NCI-H345 treated with DMSO at 0.1 percent for 48 hours (cell line): Measurements from ENCODE around the gene MLXIPL.
A peak's percentile ranks its signal among the peaks of the same experiment; 100 is the strongest.
"Not testable (repeated sequence)": the region's sequence is repeated elsewhere in the genome, so short reads cannot be mapped to it uniquely, and the experiment has no call there.

Experiments used
- DNase-seq: peaks from one replicate; lab custom pipeline; 2025; ENCODE audit not compliant: unreplicated experiment; lab: John Stamatoyannopoulos, UW

MLXIPL gene

GRCh38 chr7:73614937-73615336, 9.4 kb downstream of the MLXIPL start:
- not testable (repeated sequence) for DNase-seq

DNA sequence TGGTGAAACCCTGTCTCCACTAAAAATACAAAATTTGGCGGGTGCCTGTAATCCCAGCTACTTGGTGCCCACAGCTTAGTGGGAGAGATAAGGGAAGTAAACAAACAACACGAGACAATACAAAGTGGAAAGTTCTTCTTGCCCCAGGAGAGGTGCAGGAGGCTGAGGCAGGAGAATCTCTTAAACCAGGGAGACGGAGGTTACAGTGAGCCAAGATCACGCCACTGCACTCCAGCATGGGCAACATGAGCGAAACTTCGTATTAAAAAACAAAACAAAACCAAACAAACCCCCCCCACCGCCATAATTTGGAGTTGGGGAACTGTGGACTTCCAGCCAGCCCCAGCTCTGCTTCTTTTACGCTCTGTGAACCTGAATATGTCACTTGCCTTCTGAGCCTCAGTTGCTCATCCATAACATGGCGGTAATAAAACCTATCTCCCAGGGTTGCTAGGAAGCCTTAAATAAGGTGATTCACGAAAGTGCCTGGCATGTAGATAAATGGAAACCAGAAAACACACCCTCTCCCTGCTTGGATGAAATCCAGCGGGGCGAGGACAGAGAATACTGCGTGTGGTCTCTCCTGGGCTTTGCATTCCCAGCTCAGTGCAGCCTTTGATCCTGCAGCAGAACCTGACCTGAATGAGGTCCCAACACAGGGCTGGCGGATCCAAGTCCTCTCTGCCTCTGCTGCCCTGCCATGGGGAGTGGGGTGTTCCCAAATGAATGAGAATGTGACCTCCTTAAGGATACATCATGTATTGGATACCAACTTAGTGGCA, 10.2 kb downstream of the MLXIPL start:
- DNase-seq: peak; percentile 14

- peak; percentile 44 for DNase-seq
Observed at GRCh38 chr7:73612598-73613269, 11.6 kb downstream of the MLXIPL start.

GRCh38 chr7:73611017-73611555, 13.2 kb downstream of the MLXIPL start:
- no peak for DNase-seq

- no peak for DNase-seq
Observed at GRCh38 chr7:73610105-73610504, 14.2 kb downstream of the MLXIPL start.

DNA sequence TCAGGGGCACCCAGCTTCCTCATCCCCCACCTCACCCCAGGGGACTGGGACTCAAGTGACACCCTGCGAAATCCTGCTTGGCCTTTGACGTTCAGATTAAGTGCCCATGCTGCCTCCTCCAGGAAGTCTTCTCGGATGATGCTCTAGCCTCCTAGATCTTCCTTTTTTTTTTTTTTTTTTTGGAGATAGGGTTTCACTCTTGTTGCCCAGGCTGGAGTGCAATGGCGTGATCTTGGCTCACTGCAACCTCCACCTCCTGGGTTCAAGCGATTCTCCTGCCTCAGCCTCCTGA, 16.7 kb downstream of the MLXIPL start:
- not testable (repeated sequence) for DNase-seq

DNA sequence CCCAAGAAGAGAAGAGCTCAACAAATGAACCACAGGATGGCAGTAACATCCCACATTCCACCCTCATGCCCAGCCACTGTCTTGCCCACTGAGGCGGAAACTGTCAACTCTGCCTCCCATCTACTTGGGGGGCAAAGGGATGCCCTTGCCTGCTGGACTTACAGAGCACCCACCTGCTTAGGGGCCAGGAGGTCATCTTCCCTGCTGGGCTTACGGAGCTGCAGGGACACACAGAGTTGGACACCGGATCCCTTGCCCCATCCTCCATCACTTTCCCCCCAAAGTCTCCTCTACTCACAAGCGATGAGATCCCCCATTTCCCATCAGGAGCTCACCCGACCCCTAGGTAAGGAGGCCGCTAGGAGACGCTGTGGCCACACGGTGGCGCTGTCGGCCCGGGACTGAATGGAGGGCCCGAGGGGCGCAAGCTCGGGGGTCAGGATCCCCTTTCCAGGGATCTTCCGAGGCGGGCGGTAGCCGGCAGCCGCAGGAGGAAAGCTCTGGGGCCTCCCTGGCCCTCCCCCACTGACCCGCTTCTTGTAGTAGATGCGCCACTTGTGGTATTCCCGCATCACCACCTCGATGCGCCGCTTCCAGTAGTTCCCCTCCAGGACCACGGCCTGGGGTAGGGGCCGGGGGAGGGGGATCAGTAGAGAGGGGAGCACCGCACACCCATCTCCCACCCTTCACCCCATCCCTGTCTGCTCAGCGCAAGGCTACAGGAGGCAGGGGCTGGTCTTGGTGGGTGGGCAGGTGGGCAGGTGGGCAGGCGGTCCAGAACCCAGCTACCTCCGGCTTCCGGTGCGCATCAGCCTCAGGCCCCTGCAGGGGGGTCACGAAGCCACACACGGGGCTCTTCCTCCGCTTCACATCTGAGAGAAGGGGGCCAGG, 17.3 kb downstream of the MLXIPL start:
- peak; percentile 25 for DNase-seq

DNA sequence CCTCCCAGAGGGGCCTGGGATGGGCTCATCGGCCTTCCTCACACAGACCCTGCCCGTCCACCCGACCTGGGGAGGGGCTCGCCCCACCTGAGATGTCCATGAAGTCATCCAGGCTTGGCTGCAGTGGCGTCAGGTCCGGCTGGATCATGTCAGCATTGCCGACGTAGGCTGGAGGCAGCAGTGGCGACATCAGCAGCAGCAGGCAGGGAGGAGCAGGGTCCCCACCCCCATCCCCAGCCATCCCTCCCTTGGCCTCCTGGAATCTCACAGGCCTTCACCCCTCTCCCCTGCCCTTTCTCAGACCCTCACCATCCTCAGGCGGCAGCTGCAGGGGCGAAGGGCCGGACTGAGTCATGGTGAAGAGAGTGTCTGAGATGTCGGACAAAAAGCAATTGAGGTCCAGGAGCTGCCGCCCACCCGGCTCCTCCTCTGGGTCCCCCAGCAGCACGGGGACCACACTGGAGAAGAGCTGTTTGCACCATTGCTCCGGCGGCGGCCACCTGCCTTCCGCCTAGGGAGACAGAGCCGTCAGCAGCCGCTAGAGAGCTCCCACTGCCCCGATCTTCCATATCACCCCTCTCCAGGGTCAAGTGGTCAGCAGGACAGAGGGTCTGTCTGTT, 18.6 kb downstream of the MLXIPL start:
- no peak for DNase-seq

- DNase-seq: no peak
Observed at GRCh38 chr7:73602721-73603651, 21.3 kb downstream of the MLXIPL start.

- no peak for DNase-seq
Observed at GRCh38 chr7:73599916-73600315, 24.4 kb downstream of the MLXIPL start.

DNA sequence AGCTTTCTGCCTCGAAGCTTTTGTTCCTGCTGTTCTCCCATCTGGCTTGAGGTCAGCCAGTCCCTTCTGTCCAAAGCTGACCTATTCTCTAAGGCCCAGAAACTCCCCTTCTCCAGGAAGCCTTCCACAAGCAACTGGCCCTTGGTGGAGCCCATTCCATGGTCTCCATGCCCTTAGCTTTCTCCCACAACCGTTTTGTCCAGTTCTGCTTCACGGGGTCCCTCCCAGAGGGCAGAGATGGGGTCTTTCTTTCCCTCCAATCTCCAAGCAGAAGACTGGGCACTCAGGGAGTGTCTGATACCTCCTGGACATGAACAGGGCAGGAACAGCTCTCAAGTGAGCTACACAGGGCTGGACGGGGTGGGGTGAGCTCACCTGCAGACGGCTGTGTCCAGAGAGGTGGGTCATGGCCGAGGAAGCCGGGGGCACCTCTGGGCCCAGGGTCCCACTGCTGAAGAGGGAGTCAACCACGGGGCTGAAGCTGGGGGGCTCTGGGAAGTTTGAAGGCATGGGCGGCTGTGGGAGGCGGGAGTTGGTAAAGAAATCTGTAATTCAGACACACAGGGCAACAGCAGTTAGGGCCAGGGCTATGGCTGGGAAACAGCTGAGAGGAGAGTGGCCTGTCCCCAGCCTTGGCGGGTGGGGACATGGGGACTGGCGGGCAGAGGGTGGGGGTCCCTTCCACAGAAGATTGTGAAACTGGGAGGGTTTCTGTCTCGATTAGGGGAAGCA, 25.0 kb downstream of the MLXIPL start:
- DNase-seq: no peak

DNA sequence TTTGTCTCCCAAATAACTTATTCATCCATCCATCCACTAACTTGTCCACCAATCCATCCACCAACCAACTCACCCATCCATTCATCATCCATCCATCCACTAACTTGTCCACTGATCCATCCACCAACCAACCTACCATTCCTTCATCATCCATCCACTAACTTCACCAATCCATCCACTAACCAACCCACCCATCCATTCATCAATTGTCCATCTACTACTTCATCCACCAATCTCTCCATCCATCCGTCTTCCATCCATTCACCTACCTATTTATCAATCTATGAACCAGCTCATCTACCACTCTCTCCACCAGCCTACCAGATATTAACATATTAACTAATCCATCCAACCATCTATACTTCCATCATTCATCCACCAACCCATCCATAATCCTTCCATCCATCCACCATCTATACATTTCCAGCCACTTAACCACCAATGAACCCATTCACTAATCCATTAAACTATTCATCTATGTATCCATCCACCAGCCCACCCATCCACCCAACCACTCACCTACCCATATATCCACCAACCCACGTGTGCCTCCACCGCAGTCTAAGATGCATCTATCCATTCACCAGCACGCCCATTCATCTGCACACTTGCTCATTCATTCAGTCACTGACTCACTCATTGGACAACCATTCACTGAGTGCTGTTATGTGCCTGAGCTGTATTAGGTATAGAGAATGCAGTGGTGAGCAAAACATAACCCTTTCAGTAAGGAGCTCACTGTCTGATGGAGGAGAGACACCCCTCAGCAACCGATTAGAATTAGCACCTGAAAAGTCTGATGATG, 26.1 kb downstream of the MLXIPL start:
- DNase-seq: no peak

DNA sequence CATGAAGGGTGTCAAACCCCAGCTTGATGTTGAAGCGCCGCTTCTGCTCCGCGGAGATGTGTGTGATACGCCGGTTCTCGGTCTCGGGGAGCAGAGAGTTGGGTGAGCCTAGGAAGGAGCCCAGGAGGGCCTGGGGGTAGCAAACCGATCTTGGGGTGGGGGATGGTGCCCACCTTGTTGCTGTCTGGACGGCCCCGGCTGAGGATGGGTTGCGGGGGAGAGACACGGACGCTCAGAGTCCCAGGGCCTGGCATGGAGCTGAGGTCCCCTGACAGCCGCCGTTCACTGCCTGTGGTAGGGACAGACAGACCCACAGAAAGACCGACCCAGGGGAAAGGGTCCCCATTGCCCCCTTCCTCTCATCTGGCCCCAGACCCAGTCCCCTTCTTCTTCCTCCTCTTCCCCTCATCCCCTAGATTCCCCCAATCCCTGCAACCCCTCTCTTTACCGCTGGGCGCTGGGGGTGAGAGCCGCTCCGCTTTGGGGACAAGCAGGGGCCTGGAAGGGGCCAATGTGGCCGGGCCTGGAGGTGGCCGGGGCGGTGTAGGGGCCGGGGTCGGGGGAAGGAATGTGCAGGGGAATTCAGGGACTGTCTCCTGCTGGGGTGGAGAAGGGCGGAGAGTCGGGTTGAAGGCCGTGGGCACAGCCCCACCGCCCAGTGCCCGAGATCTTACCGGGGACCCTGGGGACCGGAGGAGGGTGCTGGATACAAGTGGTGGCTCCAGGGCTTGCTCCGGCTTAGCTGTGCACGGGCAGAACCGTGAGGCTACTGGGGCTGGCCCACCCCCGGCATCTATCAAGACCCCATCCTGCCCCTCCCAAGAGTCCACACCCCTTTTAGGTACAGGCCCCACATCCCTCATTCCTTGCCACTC, 27.9 kb downstream of the MLXIPL start:
- DNase-seq: no peak

DNA sequence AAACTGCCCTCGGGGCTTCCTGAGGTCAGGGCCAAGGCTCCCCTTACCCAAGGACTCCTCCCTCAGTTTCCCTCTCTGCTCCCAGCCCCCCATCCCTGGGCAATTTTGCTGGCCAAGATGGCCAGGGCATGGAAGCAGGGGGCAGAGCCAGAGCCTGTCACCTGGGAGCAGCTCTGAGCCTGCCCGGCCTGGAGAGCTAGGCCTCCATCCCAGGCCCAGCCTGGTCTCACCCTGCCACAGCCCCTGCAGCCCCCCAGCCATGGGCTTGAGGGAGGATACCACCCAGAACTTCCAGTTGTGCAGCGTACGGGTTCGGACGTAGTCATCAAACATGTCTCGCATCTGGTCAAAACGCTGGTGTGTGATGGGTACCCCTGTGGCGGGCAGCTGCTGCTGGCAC, 29.0 kb downstream of the MLXIPL start:
- no peak for DNase-seq

DNA sequence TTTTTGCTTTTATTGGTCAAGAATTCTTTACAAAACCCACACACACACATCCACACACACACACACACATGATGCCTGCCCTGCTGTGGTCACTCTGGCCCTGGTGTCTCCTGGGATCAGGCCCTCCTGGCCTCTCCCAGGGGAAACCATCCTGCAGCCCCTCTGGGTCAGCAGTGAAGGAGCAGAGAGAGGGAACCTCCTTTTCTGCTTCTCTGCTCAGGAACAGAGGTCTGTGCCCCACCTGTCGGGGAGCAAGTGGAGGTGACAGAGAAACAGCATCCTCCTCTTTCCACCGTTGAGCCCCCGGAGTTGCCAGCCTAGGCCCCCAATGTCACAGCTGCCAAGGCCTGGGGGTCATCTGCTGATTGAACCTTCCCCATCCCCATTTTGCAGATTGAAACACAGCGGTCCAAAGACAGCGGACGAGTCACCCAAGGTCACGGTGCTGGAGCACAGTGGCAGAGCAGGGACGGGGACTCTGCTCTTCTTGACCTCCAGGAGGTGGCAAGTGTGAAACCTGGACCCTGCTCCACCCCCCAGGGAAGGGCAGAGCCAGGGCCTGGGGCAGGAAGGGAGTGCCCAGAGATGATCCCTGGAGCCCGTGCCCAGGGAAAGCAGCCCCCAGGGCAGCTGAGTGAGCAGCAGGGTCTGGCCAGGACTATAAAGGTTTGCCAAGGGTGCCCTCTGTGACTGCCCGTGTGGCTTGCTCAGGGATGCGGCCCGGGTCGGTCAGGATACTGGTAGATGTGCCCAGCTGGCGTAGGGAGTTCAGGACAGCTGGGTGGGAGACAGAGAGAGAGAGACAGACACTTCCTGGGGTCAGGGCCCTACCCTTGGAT, 30.9 kb downstream of the MLXIPL start:
- no peak for DNase-seq

- no peak for DNase-seq
Observed at GRCh38 chr7:73586911-73587310, 37.4 kb downstream of the MLXIPL start.

DNA sequence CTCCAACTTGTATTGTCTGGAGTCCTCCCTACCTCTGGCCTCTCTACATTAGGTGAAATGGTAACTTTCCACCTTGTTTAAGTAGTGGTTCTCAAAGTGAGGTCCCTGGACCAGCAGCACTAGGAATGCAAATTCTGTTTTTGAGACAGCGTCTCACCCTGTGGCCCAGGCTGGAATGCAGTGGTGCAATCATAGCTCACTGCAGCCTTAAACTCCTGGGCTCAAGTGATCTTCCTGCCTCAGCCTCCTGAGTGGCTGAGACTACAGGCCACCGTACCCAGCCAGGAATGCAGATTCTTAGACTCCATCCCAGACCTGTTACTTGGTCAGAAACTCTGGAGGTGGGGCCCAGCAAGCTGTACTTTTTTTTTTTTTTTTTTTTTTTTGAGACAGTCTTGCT, 39.1 kb downstream of the MLXIPL start:
- DNase-seq: no peak
